Measurements from ENCODE around the gene ZNF879. TPM values are rescaled to one million over a fixed set of nuclear protein-coding genes. Genes with fewer than 3 reads are reported as not detected.

Gene ZNF879
- total RNA-seq, 2 donors from 2014 or later: 5.8 to 6.6 TPM

GRCh38 chr5:178996156-178996555 is 27.4 kb upstream of the ZNF879 start:
- Mint-ChIP-seq H3K27me3 (ENCODE audit: insufficient read depth) (peaks cover 63% of the 10 kb centered on the region), H3K9me3 (peaks cover 9% of the 10 kb centered on the region), H3K4me1 (peaks cover 4% of the 10 kb centered on the region), H3K27ac (no peak overlapping the region), H3K4me3 (no peak overlapping the region), H3K36me3 (ENCODE audit: low read depth) (no peaks in the 10 kb centered on the region)
- Histone ChIP-seq H3K4me3 (ENCODE audit: low read length) (no peak overlapping the region), H3K27ac (ENCODE audit: low read depth, low read length) (no peak overlapping the region), H3K4me1 (ENCODE audit: control insufficient read depth, insufficient read depth, low read length) (no peaks in the 10 kb centered on the region), H3K27me3 (ENCODE audit: control insufficient read depth, insufficient read depth, low read length, poor library complexity, severe bottlenecking) (peaks cover 46% of the 10 kb centered on the region), H3K9ac (ENCODE audit: extremely low read depth, low read length, poor library complexity, severe bottlenecking) (no peak overlapping the region), H3K9me3 (ENCODE audit: control insufficient read depth, low read length) (peaks cover 13% of the 10 kb centered on the region), H3K36me3 (ENCODE audit: control insufficient read depth, insufficient read depth, low read length) (no peaks in the 10 kb centered on the region)
- DNase-seq: no peak
- TF ChIP-seq CTCF (conservative IDR thresholded peaks at IDR 0.05): no peak
- WGBS, 2 experiments (ENCODE audit: insufficient coverage in 1 of 2, insufficient read length in 1 of 2): 81 to 87% methylated on average over 8 to 11 of the region's 11 CpGs

GRCh38 chr5:178997191-178997590 is 26.4 kb upstream of the ZNF879 start:
- H3K27ac ChIP-seq (ENCODE audit: low read depth, low read length): no peak overlapping the region
- H3K9ac ChIP-seq (ENCODE audit: extremely low read depth, low read length, poor library complexity, severe bottlenecking): no peak overlapping the region
- no peak overlapping the region for H3K4me3 ChIP-seq (ENCODE audit: low read length)
- Mint-ChIP-seq H3K4me3 (no peak overlapping the region), H3K27ac (no peak overlapping the region), H3K9me3 (peaks cover 14% of the 10 kb centered on the region), H3K4me1 (peaks cover 4% of the 10 kb centered on the region), H3K36me3 (ENCODE audit: low read depth) (no peaks in the 10 kb centered on the region), H3K27me3 (ENCODE audit: insufficient read depth) (peaks cover 56% of the 10 kb centered on the region)
- H3K9me3 ChIP-seq (ENCODE audit: control insufficient read depth, low read length): peaks cover 15% of the 10 kb centered on the region
- H3K36me3 ChIP-seq (ENCODE audit: control insufficient read depth, insufficient read depth, low read length): no peaks in the 10 kb centered on the region
- no peak for TF ChIP-seq CTCF (conservative IDR thresholded peaks at IDR 0.05)
- WGBS, 2 experiments (ENCODE audit: insufficient coverage in 1 of 2, insufficient read length in 1 of 2): 77 to 79% methylated on average over 6 of the region's 6 CpGs
- no peaks in the 10 kb centered on the region for H3K4me1 ChIP-seq (ENCODE audit: control insufficient read depth, insufficient read depth, low read length)
- peaks cover 46% of the 10 kb centered on the region for H3K27me3 ChIP-seq (ENCODE audit: control insufficient read depth, insufficient read depth, low read length, poor library complexity, severe bottlenecking)
- no peak for DNase-seq

DNA sequence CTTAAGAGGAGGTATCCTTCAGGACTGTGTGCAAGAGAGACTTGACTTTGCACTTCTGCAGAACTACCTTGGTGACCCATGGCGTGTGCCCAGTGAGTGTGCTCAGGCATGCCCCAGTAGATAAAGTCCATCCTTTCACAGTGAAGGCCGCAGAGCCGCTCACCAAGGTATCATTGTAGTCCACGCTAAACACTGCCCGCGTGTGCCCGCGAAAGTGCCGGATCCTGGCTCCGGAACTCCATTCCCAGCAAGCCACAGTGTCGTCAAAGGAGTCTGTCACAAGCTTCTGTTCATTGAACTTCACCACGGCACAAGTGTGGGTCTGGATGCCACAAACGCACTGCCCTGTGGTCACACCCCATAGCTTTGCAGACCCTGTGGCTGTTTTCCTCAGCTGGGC is 25.2 kb upstream of the ZNF879 start:
- no peak for DNase-seq
- H3K27ac ChIP-seq (ENCODE audit: low read depth, low read length): no peak overlapping the region
- no peak for TF ChIP-seq CTCF (conservative IDR thresholded peaks at IDR 0.05)
- H3K4me3 ChIP-seq (ENCODE audit: low read length): no peak overlapping the region
- no peak overlapping the region for H3K9ac ChIP-seq (ENCODE audit: extremely low read depth, low read length, poor library complexity, severe bottlenecking)
- H3K36me3 ChIP-seq (ENCODE audit: control insufficient read depth, insufficient read depth, low read length): no peaks in the 10 kb centered on the region
- H3K9me3 Mint-ChIP-seq: peaks cover 24% of the 10 kb centered on the region
- no peaks in the 10 kb centered on the region for H3K36me3 Mint-ChIP-seq (ENCODE audit: low read depth)
- no peak overlapping the region for H3K27ac Mint-ChIP-seq
- H3K4me1 Mint-ChIP-seq: peaks cover 4% of the 10 kb centered on the region
- H3K4me1 ChIP-seq (ENCODE audit: control insufficient read depth, insufficient read depth, low read length): no peaks in the 10 kb centered on the region
- WGBS, 2 experiments (ENCODE audit: insufficient coverage in 1 of 2, insufficient read length in 1 of 2): 89 to 90% methylated on average over 13 of the region's 13 CpGs
- H3K4me3 Mint-ChIP-seq: no peak overlapping the region
- H3K27me3 Mint-ChIP-seq (ENCODE audit: insufficient read depth): peaks cover 44% of the 10 kb centered on the region
- H3K9me3 ChIP-seq (ENCODE audit: control insufficient read depth, low read length): peaks cover 24% of the 10 kb centered on the region
- H3K27me3 ChIP-seq (ENCODE audit: control insufficient read depth, insufficient read depth, low read length, poor library complexity, severe bottlenecking): peaks cover 38% of the 10 kb centered on the region
